GM18498 (cell line): Measurements from ENCODE around the gene ELF5.

Source experiments
- ATAC-seq: cut with Tn5 transposase; IDR thresholded peaks from one replicate; pipeline ENCODE4 v1.9.1; 2021; ENCODE audit warnings: mild to moderate bottlenecking, moderate library complexity; ENCODE audit not compliant: unreplicated experiment

The ELF5 gene

DNA sequence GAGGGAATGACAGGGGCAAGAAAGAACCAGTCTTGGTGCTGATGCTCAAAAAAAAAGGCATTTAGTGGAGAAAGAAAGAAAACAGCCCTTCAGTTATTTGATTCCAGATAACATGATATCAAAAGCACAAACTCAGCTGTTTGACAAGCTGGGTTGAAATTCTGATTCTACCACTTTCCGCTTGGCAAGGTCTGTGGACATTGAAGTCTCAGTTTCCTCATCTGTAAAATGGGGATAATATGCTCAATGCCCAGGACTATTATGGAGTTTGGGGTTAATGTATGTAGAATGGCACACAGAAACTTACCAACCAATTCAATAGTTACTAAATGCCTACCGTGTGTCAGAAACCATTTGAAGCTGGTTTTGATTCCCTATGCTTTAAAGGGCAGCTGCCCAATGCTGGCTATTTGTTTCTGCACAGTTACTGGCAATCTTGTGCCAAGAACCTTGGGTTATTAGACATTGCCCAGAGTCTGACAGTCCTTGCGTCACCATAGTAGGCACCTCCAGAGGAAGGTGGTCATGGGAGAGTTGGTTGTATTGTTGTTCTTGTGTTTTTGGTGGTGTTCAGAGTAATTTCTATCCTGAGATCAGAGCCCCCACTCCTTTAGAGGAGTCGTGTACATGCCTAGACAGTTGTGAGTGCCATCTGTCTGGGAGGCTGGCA is 19.5 kb downstream of the ELF5 start:
- no peak for ATAC-seq

DNA sequence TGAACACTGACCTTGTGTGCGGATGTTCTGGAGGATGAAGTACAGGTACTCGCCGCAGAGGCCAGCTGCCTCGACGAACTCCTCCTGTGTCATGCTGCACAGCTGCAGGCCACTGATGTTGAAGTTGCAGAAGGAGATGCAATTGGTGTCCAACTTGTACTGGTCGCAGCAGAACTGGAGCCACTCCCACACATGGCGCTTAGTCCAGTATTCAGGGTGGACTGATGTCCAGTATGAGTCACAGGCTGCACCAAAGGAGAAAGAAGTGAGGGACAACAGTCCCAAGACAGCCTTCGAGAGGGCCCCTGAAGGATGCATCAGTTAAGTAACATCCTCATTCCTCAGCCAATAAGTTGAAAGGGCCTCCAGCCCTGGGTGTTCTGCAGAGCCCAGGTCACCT is 20.1 kb downstream of the ELF5 start:
- no peak for ATAC-seq

DNA sequence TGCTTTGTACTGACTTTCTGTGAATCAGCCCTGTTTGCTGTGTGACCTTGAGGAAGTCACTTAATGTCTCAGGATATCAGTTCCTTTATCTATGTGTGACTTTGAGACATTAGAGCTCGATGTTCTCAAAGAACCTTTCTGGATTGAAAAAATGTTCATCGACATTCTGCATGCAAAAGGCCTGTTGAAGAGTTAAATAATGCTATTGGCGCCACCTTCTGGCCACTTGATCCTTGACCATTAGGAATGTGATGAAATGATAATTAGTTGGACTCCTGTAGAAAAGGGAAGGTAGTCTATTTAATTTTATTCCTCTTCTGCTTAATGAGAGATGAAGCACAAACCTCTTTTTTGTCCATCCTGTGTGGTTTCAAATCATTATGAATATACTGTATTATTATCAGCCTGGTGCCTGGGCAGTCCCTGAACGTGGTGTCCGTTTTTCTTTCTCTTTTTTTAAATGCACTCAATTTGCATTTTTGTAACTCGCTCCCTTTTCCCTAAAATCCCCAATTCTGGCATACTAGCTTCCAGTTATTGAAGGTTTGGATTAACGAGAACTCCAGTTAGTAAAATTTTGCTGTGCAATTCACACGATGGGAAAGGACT is 20.7 kb downstream of the ELF5 start:
- ATAC-seq = no peak

DNA sequence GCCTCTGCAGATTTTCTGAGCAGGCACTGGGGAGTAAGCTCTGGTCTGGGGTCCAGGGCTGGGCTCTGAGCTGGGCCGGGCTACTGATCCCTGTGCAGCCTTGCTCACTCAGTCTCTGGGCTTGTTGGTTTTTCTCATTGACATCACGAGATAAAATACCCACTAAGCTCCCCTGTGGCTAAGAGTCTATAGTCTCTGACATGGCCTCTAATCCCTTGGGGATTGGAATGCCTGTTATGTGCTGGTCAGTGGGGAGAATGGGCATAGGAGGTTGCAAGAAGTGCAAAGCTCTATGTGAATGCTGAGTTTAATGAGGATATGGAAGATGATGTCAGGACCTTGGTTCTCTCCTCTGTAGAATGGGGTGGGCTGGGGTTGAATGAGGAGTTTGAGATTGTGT is 23.3 kb downstream of the ELF5 start:
- no peak for ATAC-seq

DNA sequence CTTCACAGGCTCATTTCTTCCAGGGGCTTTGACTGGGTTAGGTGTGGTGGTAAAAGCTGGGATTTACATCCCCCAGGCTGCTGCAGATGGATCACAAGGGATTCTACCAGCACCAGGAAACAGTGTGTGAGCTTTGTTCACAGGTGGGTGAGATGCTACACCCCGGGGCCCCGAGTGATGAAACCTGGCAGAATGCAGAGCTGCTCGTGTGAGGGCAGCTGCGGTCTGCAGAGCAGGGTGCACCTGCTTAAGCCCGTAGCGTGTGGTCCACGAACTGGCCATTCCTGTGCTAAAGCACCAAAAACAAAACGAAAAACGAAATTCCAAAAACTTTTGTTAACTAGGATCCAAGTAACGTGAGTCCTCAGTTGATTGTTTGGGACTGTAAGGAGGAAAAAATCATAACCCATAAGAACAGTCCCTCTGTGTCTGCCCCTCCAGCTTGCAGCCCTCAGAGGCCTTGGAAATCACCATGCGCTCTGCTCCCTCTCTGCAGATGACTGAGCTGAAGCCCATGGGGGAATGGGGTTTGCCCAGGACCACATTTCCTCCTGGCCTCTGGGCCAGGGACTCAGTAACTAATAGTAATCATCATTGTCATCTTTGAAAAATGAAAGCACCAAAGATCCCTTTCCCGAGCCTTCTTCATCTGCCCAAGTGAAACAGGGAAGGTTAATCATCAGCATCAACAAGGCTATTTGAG is 24.6 kb downstream of the ELF5 start:
- no peak for ATAC-seq

DNA sequence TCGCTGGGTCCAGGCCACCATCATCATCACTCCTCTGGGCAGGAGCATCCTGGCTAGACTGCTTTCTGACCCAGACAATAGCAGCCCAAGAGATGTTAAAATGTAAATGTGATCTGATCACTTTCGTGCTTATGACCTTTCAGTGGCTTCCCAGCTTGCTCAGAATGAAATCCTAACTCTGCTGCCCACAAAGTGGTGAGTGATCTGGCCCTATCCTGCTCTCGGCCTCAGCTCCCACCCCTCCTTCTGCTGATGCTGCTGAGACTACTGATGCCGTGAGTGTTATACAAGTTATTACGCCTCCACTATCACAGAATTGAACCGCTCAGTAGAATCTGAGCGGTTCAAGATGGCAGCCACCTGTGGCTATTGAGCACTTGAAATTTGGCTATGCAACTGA is 26.2 kb downstream of the ELF5 start:
- no peak for ATAC-seq

DNA sequence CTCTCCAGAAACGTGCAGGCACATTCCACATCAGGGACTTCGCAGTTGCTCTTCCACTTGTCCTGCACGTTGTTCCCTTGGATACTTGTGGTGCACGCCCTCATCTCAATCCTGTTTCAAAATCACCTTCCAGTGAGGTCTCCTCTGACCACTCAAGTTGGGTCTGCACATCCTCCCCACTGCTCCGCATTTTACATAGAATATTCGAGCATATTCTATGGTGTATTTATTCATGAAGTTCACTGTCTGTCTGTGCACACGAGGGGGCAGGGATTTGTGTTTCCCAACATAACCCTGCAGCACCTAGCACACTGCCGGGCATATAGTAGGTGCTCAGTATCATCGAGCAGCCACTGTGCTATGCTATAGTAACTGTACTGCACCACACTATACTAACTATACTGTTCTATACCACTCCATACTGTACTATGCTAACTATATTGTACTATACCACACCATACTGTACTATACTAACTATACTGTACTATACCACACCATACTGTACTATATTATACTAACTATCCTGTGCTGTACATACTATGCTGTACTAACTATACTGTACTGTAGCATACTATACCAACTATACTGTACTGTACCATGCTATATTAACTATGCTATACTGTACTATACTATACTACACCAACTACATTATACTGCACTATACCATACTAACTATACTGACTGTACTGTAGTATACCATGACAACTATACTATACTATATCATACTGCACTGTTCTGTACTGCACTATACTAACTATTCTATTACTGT is 30.3 kb downstream of the ELF5 start:
- ATAC-seq = no peak

DNA sequence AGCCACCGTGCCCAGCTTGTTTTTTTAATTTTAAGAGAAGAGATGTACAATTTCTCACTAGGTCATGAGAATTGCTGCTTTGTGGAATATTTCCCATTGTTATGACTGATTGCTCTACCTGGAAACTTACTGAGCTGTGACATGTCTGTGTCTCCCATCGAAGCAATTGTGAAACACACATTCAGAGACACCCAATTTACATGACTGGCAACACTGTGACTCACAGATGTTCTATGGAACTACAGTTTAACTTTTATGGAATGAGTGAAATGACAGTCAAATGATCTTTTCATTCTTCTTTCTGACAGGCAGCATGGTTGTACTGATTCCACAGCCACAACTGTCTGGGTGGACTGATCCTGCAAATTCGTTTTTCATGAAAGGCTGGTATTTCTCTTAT is 32.3 kb downstream of the ELF5 start:
- no peak for ATAC-seq

DNA sequence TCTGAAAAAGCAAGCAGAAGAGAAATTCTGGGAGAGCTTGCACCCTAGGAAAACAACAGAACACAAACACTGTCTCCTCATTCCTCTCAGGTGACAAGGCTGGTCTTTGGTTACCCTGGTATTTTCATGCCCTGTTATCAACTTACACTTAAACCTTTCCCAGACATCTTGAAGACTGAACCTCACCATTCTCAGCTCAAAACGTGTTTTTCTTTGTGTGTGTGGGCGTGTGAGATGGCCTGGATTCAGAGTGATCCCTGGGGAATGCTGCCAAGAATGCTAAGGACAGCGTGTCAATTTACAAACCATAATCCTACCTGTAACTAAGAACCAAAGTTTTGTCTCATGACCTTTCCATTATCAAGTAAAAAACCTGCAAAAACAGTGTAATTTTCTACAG is 33.3 kb downstream of the ELF5 start:
- no peak for ATAC-seq

DNA sequence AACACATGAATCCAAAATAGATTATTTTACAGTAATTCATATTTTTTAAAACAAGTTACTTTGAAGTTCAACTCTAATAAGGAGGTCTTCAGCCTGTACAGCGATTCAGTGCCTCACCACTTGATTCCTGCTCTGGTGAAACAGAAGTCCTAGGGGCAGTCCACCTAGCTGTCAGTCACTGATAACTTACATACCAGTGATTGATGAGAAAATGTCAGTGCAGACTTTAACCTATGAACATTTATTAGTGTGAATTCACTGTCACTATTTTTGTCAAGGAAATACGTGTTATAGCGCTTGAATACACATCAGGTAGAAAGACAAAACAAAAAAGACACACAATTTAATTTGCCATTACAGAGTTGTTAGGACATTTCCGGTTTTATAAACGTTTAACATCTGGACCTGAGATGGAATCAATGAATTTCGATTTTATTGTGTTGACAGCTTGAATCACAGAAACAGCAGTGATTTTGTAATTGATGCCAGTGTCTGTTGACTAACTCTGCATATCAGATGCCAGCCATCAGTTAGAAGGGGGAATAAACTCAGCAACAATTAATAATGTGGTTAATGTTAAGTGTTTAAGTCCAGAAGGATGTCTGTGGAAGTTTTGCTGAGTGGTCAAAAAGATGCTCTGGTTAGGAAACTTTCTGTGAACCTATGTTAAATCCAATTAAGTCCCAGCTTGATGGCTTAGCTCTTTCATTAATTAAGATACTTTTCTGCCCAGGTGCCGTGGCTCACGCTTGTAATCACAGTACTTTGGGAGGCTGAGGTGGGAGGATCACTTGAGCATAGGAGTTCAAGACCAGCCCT is 34.5 kb downstream of the ELF5 start:
- ATAC-seq = no peak

DNA sequence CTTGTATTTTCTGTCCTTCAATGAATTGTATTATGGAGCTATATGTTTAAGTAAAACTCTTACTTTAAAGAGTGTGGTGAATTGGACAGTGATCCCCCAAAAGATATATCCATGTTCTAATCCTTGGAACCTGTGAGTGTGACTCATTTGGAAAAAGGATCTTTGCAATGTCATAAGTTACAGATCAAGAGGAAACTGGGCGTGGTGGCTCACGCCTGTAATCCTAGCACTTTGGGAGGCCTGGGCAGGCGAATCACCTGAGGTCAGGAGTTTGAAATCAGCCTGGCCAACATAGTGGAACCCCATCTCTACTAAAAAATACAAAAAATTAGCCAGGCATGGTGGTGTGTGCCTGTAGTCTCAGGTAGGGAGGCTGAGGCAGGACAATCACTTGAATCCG is 36.7 kb downstream of the ELF5 start:
- no peak for ATAC-seq

DNA sequence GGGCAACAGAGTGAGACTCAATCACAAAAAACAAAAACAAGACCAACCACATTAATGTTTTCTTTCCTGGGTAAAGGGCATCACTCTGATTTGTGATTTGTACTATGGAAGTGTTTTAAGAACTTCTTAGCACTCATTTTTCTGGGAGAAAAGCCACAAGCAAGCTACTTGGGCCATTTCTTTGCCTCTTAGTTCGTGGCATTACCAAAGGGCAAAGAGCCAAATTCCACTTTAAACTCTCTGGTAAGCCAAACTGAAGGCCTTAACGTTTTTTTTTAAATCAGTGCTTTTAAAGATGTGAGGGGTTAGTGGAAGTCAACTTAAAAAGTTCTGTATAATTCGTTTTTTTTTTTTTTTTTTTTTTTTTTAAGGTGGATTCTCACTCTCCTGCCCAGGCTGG is 37.9 kb downstream of the ELF5 start:
- ATAC-seq = no peak

DNA sequence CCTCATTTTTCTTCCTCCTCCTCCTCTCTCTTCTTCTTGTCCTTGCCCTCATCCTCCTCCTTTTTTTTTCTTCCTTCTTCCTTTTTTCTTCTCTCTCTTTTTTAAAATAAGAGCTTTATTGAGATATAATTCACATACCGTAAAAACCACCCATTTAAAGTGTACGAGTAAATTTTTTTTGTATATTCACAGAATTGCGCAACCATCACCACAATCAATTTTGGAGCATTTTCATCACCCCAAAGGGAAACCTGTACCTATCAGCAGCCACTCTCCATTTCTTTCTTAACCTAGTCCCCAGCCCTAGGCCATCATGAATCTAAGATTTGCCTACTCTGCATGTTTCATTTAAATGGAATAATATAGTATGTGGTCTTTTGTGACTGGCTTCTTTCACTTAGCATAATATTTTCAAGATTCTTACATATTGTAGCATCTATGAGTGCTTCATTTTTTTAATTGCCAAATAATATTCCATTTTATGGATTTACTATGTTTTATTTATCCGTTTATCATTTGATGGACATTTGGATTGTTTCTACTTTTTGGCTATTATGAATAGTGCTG is 39.9 kb downstream of the ELF5 start:
- ATAC-seq = no peak

DNA sequence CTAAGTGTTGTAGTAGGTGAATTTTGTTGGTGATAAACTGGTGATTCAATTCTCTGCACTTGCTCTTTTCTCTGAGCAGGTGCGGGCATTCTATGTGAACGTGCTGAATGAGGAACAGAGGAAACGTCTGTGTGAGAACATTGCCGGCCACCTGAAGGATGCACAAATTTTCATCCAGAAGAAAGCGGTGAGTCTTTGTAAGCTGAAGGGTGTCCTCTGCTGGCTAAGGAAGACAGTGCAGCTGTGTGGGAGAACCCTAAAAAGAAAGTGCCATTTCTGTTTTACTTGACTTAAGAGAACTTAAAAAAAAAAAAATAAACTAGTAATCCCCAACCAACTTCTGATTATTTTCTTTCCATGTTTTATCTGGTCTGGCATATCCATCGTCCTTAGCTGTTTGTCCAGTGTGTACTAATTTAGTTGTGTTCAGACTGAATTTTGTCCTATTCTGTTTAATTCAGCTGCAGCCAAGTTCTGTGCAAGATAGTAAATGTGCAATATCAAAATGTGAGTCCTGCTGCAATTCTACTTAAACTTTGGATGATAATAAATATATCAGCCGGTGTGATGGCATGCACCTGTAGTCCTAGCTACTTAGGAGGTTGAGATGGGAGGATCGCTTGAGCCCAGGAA is 45.3 kb downstream of the ELF5 start:
- no peak for ATAC-seq

DNA sequence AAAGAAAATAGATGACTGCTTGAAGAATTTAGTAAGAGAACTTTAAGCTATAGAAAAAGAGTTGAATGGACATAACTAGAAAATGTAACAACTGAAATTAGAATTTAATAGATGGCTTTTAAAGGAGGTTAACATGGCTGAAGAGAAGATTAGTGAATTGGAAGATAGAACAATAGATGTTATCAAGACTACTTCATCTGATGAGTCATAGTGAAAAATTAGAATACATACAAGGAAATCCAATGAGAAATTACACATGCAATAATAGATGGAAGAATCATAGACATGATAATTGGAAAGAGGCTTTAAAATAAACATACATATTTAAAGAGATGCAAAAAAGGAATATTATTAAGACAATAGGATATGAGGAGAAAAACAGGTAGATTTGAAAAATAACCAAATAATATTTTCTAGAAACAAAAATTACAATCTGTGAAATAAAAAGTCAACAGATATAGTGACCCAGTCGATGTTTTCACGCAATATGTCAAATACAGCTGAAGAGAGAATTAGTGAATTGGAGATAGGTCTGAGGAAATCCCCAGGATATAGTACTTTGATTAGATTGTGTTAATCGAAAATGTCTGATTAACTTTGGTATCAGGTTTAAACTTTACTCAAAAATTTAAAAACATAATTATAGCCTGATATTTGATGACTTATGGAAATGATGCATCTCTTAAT is 46.6 kb downstream of the ELF5 start:
- no peak for ATAC-seq

DNA sequence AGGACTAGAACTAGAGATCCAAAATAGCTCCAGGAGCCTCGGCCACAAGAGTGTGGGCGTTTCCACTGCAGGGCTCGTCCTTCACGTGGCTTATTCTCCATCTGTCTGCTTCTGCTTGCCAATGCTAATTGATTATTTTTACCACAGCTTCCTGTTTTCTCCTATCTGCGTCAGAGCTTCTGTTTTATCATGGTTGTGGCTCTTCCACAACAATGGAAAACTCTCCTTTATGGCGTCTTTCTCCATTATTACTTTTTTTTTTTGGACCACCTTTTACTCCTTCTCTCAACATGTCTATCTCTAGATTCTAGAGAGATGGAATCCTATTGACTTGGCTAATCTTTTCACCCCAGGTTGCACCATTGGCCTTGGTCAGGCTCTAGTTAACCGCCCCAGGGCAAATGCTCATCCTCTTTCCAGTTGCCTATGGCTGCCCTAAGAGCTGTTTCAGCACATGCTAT is 49.0 kb downstream of the ELF5 start:
- no peak for ATAC-seq

DNA sequence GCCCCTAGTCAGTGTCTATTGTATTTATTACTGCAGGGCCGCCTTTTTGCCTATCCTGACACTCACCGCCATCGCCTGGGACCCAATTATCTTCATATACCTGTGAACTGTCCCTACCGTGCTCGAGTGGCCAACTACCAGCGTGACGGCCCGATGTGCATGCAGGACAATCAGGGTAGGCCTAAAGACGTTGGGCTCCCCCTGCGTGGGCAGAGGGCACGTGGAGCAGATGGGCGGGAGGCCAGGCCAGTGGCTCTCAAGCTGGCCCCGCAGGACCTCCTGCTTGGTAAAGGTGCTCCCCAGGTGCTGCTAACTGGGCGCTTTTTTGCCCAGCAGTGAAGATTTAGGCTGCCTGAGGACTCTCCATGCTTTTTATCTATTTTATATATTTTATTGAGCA is 52.4 kb downstream of the ELF5 start:
- ATAC-seq = no peak

DNA sequence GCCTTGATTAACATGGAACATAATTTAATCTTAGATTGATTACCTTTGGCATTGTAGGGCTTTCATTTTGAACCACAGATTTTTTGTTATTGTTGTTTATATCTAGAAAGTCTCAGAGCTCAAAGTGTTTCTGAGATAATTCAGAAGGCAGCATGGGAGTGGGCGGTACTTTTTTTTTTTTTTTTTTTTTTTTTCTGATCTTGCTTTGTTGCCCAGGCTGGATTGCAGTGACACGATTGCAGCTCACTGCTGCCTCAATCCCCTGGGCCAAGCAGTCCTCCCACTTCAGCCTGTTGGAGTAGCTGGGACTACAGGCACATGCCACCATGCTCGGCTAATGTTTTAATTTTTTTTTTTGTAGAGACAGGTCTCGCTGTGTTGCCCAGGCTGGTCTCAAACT is 53.3 kb downstream of the ELF5 start:
- ATAC-seq = no peak

DNA sequence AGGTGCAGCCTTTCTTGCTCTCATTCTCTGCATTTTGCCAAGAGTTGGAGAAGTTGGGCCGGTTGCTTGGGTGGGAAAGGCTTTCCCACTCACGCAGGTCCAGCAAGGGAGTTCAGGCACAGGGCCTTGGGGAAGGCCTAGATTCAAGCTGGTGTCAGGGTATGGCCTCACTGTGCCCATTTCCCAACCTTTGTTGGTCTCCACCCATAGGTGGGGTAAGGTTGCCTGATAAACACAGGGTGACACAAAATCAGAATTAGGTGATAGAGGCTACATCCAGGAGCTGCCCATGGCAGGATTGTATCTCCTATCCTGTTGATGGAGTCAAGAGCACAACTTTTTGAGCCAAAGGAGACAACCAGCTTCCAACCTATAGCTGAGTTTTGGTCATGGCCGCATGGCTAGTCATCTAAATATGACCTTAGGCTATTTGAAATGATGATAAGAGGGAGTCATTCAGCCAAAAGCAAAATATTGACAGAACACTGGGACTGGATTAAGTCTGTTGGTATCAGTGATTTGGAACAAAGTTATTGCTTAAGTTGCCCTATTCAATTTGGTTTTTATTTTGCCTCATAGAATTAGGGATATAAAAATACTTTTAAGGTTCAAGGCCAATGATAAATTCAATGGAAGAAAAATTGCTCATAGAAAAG is 54.0 kb downstream of the ELF5 start:
- no peak for ATAC-seq
